Stimulated activated memory B cell treated with anti-CD40 and anti-IgM and Interleukin-4, amounts not matched to agents 10 μg/mL and 1 μg/mL and 100 μg/mL, for 72 hours (primary cell): ENCODE results near the gene HDAC6.
A peak's percentile ranks its signal among the peaks of the same experiment; 100 is the strongest.

Experiments used
- ATAC-seq: fragments of 150-1000 bp; cut with Tn5 transposase; 2 replicates; pipeline ENCODE4 v1.10.0; 2021
- H3K27ac Mint-ChIP-seq: one replicate; pipeline ENCODE4 v1.8.0; 2022; ENCODE audit warnings: mild to moderate bottlenecking, mixed read lengths
- H3K27me3 Mint-ChIP-seq: one replicate; pipeline ENCODE4 v1.8.0; 2022; ENCODE audit warnings: mixed read lengths
- H3K36me3 Mint-ChIP-seq: one replicate; pipeline ENCODE4 v1.8.0; 2022; ENCODE audit warnings: mixed read lengths
- H3K4me1 Mint-ChIP-seq: one replicate; pipeline ENCODE4 v1.8.0; 2022; ENCODE audit warnings: mixed read lengths
- H3K4me3 Mint-ChIP-seq: one replicate; pipeline ENCODE4 v1.8.0; 2022; ENCODE audit warnings: mild to moderate bottlenecking, moderate library complexity, mixed read lengths
- H3K9me3 Mint-ChIP-seq: one replicate; pipeline ENCODE4 v1.8.0; 2022; ENCODE audit warnings: mixed read lengths

The HDAC6 gene

GRCh38 chrX:48785540-48786214 is 16.2 kb upstream of the HDAC6 start:
- H3K27ac Mint-ChIP-seq: no peak overlapping the region
- no peaks in the 10 kb centered on the region for H3K9me3 Mint-ChIP-seq
- no peaks in the 10 kb centered on the region for H3K36me3 Mint-ChIP-seq
- peaks cover 40% of the 10 kb centered on the region for H3K27me3 Mint-ChIP-seq
- H3K4me1 Mint-ChIP-seq: peaks cover 10% of the 10 kb centered on the region
- no peak for ATAC-seq
- no peak overlapping the region for H3K4me3 Mint-ChIP-seq

- Mint-ChIP-seq H3K36me3 (no peaks in the 10 kb centered on the region), H3K9me3 (no peaks in the 10 kb centered on the region), H3K4me3 (no peak within 1 kb of the TSS), H3K27ac (no peak within 1 kb of the TSS), H3K27me3 (peaks cover 40% of the 10 kb centered on the region), H3K4me1 (peaks cover 10% of the 10 kb centered on the region)
- ATAC-seq: no peak
These were observed 15.5 kb upstream of the HDAC6 start, which contains the start of gene GATA1 for GRCh38 chrX:48786341-48786800. GATA1 (plus strand) TSS chrX:48786590; CDS start chrX:48791110, 4,520 bp downstream.

- no peak overlapping the region for H3K27ac Mint-ChIP-seq
These were observed 14.9 kb upstream of the HDAC6 start for GRCh38 chrX:48786825-48787504.

GRCh38 chrX:48787505-48788443 is 14.1 kb upstream of the HDAC6 start:
- no peaks in the 10 kb centered on the region for H3K9me3 Mint-ChIP-seq
- H3K4me3 Mint-ChIP-seq: no peak overlapping the region
- ATAC-seq: no peak
- no peak overlapping the region for H3K27ac Mint-ChIP-seq
- no peaks in the 10 kb centered on the region for H3K36me3 Mint-ChIP-seq
- peaks cover 40% of the 10 kb centered on the region for H3K27me3 Mint-ChIP-seq
- H3K4me1 Mint-ChIP-seq: peaks cover 10% of the 10 kb centered on the region

More at GRCh38 chrX:48786825-48787504, 14.9 kb upstream of the HDAC6 start:
- Mint-ChIP-seq H3K27me3 (peaks cover 40% of the 10 kb centered on the region), H3K36me3 (no peaks in the 10 kb centered on the region), H3K4me3 (no peak overlapping the region), H3K4me1 (peaks cover 10% of the 10 kb centered on the region), H3K9me3 (no peaks in the 10 kb centered on the region)
- no peak for ATAC-seq

- Mint-ChIP-seq H3K9me3 (no peaks in the 10 kb centered on the region), H3K27me3 (peaks cover 40% of the 10 kb centered on the region), H3K27ac (peak overlapping the region; percentile 21), H3K36me3 (no peaks in the 10 kb centered on the region), H3K4me1 (peaks cover 10% of the 10 kb centered on the region), H3K4me3 (no peak overlapping the region)
- no peak for ATAC-seq
These were observed 12.3 kb upstream of the HDAC6 start for GRCh38 chrX:48789366-48790220.

- Mint-ChIP-seq H3K9me3 (no peaks in the 10 kb centered on the region), H3K4me1 (peaks cover 10% of the 10 kb centered on the region), H3K36me3 (no peaks in the 10 kb centered on the region), H3K27me3 (peaks cover 40% of the 10 kb centered on the region), H3K27ac (no peak overlapping the region), H3K4me3 (no peak overlapping the region)
- no peak for ATAC-seq
These were observed 11.4 kb upstream of the HDAC6 start for GRCh38 chrX:48790477-48790876.

GRCh38 chrX:48791063-48791820 is 10.6 kb upstream of the HDAC6 start:
- Mint-ChIP-seq H3K9me3 (no peaks in the 10 kb centered on the region), H3K4me1 (peaks cover 10% of the 10 kb centered on the region), H3K27me3 (peaks cover 40% of the 10 kb centered on the region), H3K4me3 (no peak overlapping the region), H3K36me3 (no peaks in the 10 kb centered on the region), H3K27ac (no peak overlapping the region)
- ATAC-seq: no peak

- no peak for ATAC-seq
- H3K4me3 Mint-ChIP-seq: no peak overlapping the region
- H3K4me1 Mint-ChIP-seq: peaks cover 10% of the 10 kb centered on the region
- no peaks in the 10 kb centered on the region for H3K9me3 Mint-ChIP-seq
- peaks cover 31% of the 10 kb centered on the region for H3K27me3 Mint-ChIP-seq
- no peaks in the 10 kb centered on the region for H3K36me3 Mint-ChIP-seq
- no peak overlapping the region for H3K27ac Mint-ChIP-seq
These were observed 9.6 kb upstream of the HDAC6 start for GRCh38 chrX:48792219-48792618.

- Mint-ChIP-seq H3K36me3 (no peaks in the 10 kb centered on the region), H3K4me1 (peaks cover 10% of the 10 kb centered on the region), H3K4me3 (no peak overlapping the region), H3K9me3 (no peaks in the 10 kb centered on the region), H3K27me3 (peaks cover 14% of the 10 kb centered on the region), H3K27ac (no peak overlapping the region)
- no peak for ATAC-seq
These were observed 7.9 kb upstream of the HDAC6 start for GRCh38 chrX:48793935-48794334.

GRCh38 chrX:48794340-48794910 is 7.4 kb upstream of the HDAC6 start:
- no peak overlapping the region for H3K27ac Mint-ChIP-seq
- peaks cover 5% of the 10 kb centered on the region for H3K4me1 Mint-ChIP-seq
- H3K4me3 Mint-ChIP-seq: no peak overlapping the region
- ATAC-seq: no peak
- no peaks in the 10 kb centered on the region for H3K36me3 Mint-ChIP-seq
- no peaks in the 10 kb centered on the region for H3K9me3 Mint-ChIP-seq
- H3K27me3 Mint-ChIP-seq: peaks cover 10% of the 10 kb centered on the region

GRCh38 chrX:48794911-48795515 is 6.9 kb upstream of the HDAC6 start:
- no peaks in the 10 kb centered on the region for H3K4me1 Mint-ChIP-seq
- no peak overlapping the region for H3K4me3 Mint-ChIP-seq
- ATAC-seq: no peak
- H3K27me3 Mint-ChIP-seq: peaks cover 4% of the 10 kb centered on the region
- H3K36me3 Mint-ChIP-seq: no peaks in the 10 kb centered on the region
- no peak overlapping the region for H3K27ac Mint-ChIP-seq
- H3K9me3 Mint-ChIP-seq: no peaks in the 10 kb centered on the region

GRCh38 chrX:48798318-48798717 is 3.5 kb upstream of the HDAC6 start:
- H3K27me3 Mint-ChIP-seq: no peaks in the 10 kb centered on the region
- no peak overlapping the region for H3K27ac Mint-ChIP-seq
- peaks cover 14% of the 10 kb centered on the region for H3K4me1 Mint-ChIP-seq
- no peak overlapping the region for H3K4me3 Mint-ChIP-seq
- ATAC-seq: no peak
- no peaks in the 10 kb centered on the region for H3K9me3 Mint-ChIP-seq
- no peaks in the 10 kb centered on the region for H3K36me3 Mint-ChIP-seq

- H3K27me3 Mint-ChIP-seq: no peaks in the 10 kb centered on the region
- peaks cover 18% of the 10 kb centered on the region for H3K36me3 Mint-ChIP-seq
- peaks cover 14% of the 10 kb centered on the region for H3K4me1 Mint-ChIP-seq
- H3K9me3 Mint-ChIP-seq: no peaks in the 10 kb centered on the region
- H3K4me3 Mint-ChIP-seq: peak overlapping the region; percentile 94
- peak overlapping the region; percentile 97 for H3K27ac Mint-ChIP-seq
- ATAC-seq: no peak
These were observed 1.1 kb upstream of the HDAC6 start for GRCh38 chrX:48800574-48801279.
